Lung (tissue), 12 donors: ENCODE measurements around the gene PKD1. TPM values are rescaled to one million over a fixed set of nuclear protein-coding genes. Genes with fewer than 3 reads are reported as not detected.

Source experiments
- ATAC-seq: fragments of 200-7000 bp; cut with Tn5 transposase; one replicate; pipeline ENCODE4 v1.9.1; 2020; ENCODE audit warnings: moderate number of reproducible peaks; ENCODE audit not compliant: insufficient read depth, low FRiP score
- DNase-seq, 3 donors: peaks; one replicate each; pipeline ENCODE4 v3.0.0-alpha.2; 2013 to 2017
- H3K27ac ChIP-seq, 2 donors: one replicate each; pipeline ENCODE4 v1.5.1; 2013; ENCODE audit warnings: mild to moderate bottlenecking in 2 of 2, moderate library complexity in 2 of 2, control low read depth in 1 of 2, inconsistent platforms in 1 of 2, low read depth in 1 of 2, low read length in 1 of 2
- H3K27me3 ChIP-seq, 3 donors: one replicate each; pipeline ENCODE4 v1.5.1; 2013; ENCODE audit warnings: low read length in 2 of 3; ENCODE audit not compliant: control insufficient read depth in 3 of 3, insufficient read depth in 3 of 3
- H3K36me3 ChIP-seq, 4 donors: one replicate each; pipeline ENCODE4 v1.5.1; 2013; ENCODE audit warnings: low read length in 4 of 4, mild to moderate bottlenecking in 1 of 4, moderate library complexity in 1 of 4; ENCODE audit not compliant: control insufficient read depth in 4 of 4, insufficient read depth in 4 of 4
- H3K4me1 ChIP-seq, 5 donors: one replicate each; pipeline ENCODE4 v1.5.1; 2013; ENCODE audit warnings: low read length in 5 of 5, mild to moderate bottlenecking in 2 of 5, moderate library complexity in 1 of 5; ENCODE audit not compliant: control insufficient read depth in 5 of 5, insufficient read depth in 5 of 5
- H3K4me3 ChIP-seq: one replicate; pipeline ENCODE4 v1.5.1; 2013; ENCODE audit warnings: mild to moderate bottlenecking, control low read depth, moderate library complexity
- H3K9ac ChIP-seq, 2 donors: one replicate each; pipeline ENCODE4 v1.5.1; 2013; ENCODE audit warnings: low read length in 2 of 2, control low read depth in 1 of 2; ENCODE audit not compliant: insufficient read depth in 1 of 2
- H3K9me3 ChIP-seq, 4 donors: one replicate each; pipeline ENCODE4 v1.5.1; 2013; ENCODE audit warnings: low read length in 3 of 4, mild to moderate bottlenecking in 1 of 4, moderate library complexity in 1 of 4; ENCODE audit not compliant: control insufficient read depth in 4 of 4, insufficient read depth in 3 of 4
- CTCF ChIP-seq: IDR thresholded peaks from 2 replicates; pipeline ENCODE4 v1.5.1; 2012; ENCODE audit warnings: mild to moderate bottlenecking; ENCODE audit errors: control extremely low read depth, extremely low read depth
- WGBS, 2 donors: extraction: QIAGEN DNeasy Blood & Tissue Kit; methylation state at CpG; one replicate each; pipeline ENCODE4 v1.1.7; 2013; 5-methylcytosine and 5-hydroxymethylcytosine counted together
- polyA plus RNA-seq, 2 donors: library from polyadenylated mRNA; stranded (reverse); fragments of 200-250 nt; gene quantifications; one replicate each; pipeline ENCODE4 v1.2.1, GENCODE V29; 2013
- total RNA-seq, 2 donors: library from RNA; depleted of rRNA in 1 of 2; stranded (reverse); fragments of >200 nt in 1 of 2; gene quantifications; one replicate each; pipeline ENCODE4 v1.2.1, GENCODE V29; 2014 to 2021
- donor health status: control.
- donor health status: control.
- donor health status: Bipolar disorder and iron deficiency.
- donor health status: healthy.
- donor health status: DM: yes; HTN: yes; CAD: no.

The PKD1 gene
- total and polyA plus RNA-seq, 4 donors = 39.1 to 128 (median 64.6) TPM

GRCh38 chr16:2042171-2042985, 93.3 kb downstream of the PKD1 start:
- peak overlapping the region in 1 of 2 donors; percentile 89 for H3K27ac ChIP-seq
- DNase-seq = peak in 2 of 3 donors; percentile 63 to 66
- H3K36me3 ChIP-seq = peaks cover 0 to 14% (median 5%) of the 10 kb centered on the region in 4 donors
- no peak for TF ChIP-seq CTCF
- no peaks in the 10 kb centered on the region for H3K27me3 ChIP-seq
- H3K9me3 ChIP-seq = no peaks in the 10 kb centered on the region
- H3K9ac ChIP-seq = no peak overlapping the region
- 51 to 74% methylated on average over 19 to 22 of the region's 22 CpGs for WGBS, 2 donors
- H3K4me1 ChIP-seq = peaks cover 3 to 75% (median 62%) of the 10 kb centered on the region in 5 donors
- peak; percentile 35 for ATAC-seq
- no peak overlapping the region for H3K4me3 ChIP-seq

GRCh38 chr16:2040787-2041522, 94.7 kb downstream of the PKD1 start:
- WGBS, 2 donors = 62 to 78% methylated on average over 20 of the region's 20 CpGs
- peak overlapping the region in 1 of 2 donors; percentile 89 for H3K27ac ChIP-seq
- H3K4me1 ChIP-seq = peaks cover 3 to 76% (median 70%) of the 10 kb centered on the region in 5 donors
- no peak overlapping the region for H3K9ac ChIP-seq
- no peak for ATAC-seq
- no peaks in the 10 kb centered on the region for H3K27me3 ChIP-seq
- H3K36me3 ChIP-seq = peaks cover 0 to 20% (median 12%) of the 10 kb centered on the region in 4 donors
- no peak for TF ChIP-seq CTCF
- H3K9me3 ChIP-seq = no peaks in the 10 kb centered on the region
- H3K4me3 ChIP-seq = no peak overlapping the region
- no peak for DNase-seq

GRCh38 chr16:2040041-2040786, 95.5 kb downstream of the PKD1 start:
- Histone ChIP-seq H3K27me3 (no peaks in the 10 kb centered on the region), H3K9me3 (no peaks in the 10 kb centered on the region), H3K4me1 (peaks cover 3 to 81% (median 67%) of the 10 kb centered on the region in 5 donors), H3K9ac (no peak overlapping the region), H3K4me3 (no peak overlapping the region), H3K27ac (peak overlapping the region; percentile 70 to 89), H3K36me3 (peaks cover 0 to 20% (median 12%) of the 10 kb centered on the region in 4 donors)
- ATAC-seq = no peak
- DNase-seq = no peak
- TF ChIP-seq CTCF = no peak
- 68 to 71% methylated on average over 24 of the region's 24 CpGs for WGBS, 2 donors
